ENCODE measurements around the gene GIMAP8.
"Not testable (repeated sequence)": the region's sequence is repeated elsewhere in the genome, so short reads cannot be mapped to it uniquely, and the experiment has no call there.

GIMAP8 gene

GRCh38 chr7:150468241-150468640 lies 17.8 kb downstream of the GIMAP8 start:
- DNase-seq = no peak

- no peak for DNase-seq
Observed at GRCh38 chr7:150471886-150472285, 21.5 kb downstream of the GIMAP8 start.

GRCh38 chr7:150473902-150474301 lies 23.5 kb downstream of the GIMAP8 start:
- DNase-seq = no peak

- no peak for DNase-seq
Observed at GRCh38 chr7:150476285-150476684, 25.9 kb downstream of the GIMAP8 start.

- no peak for DNase-seq
Observed at GRCh38 chr7:150476819-150477631, 26.6 kb downstream of the GIMAP8 start.

GRCh38 chr7:150479023-150479716 lies 28.7 kb downstream of the GIMAP8 start:
- no peak for DNase-seq

- peak; percentile 72 to 87 (median 81) for DNase-seq
Observed at GRCh38 chr7:150481186-150481920, 30.9 kb downstream of the GIMAP8 start.

- DNase-seq = peak; percentile 50 to 74 (median 52)
Observed at GRCh38 chr7:150481922-150482321, 31.5 kb downstream of the GIMAP8 start.

- peak; percentile 35 to 63 (median 58) for DNase-seq
Observed at GRCh38 chr7:150483514-150483913, 33.1 kb downstream of the GIMAP8 start.

GRCh38 chr7:150484071-150484470 lies 33.6 kb downstream of the GIMAP8 start:
- DNase-seq = not testable (repeated sequence)

- no peak for DNase-seq
Observed at GRCh38 chr7:150487625-150488024, 37.2 kb downstream of the GIMAP8 start.

GRCh38 chr7:150489782-150490181 lies 39.4 kb downstream of the GIMAP8 start:
- DNase-seq = peak; percentile 59 to 90 (median 87)

GRCh38 chr7:150493442-150493841 lies 43.0 kb downstream of the GIMAP8 start:
- DNase-seq = not testable (repeated sequence)

GRCh38 chr7:150502519-150502918 lies 52.1 kb downstream of the GIMAP8 start:
- no peak for DNase-seq

GRCh38 chr7:150503155-150503554 lies 52.7 kb downstream of the GIMAP8 start:
- no peak for DNase-seq

GRCh38 chr7:150503581-150503980 lies 53.2 kb downstream of the GIMAP8 start:
- no peak for DNase-seq

GRCh38 chr7:150507947-150508602 lies 57.6 kb downstream of the GIMAP8 start:
- no peak for DNase-seq

- no peak for DNase-seq
Observed at GRCh38 chr7:150511048-150511447, 60.6 kb downstream of the GIMAP8 start.

GRCh38 chr7:150513758-150514157 lies 63.3 kb downstream of the GIMAP8 start:
- DNase-seq = no peak

GRCh38 chr7:150514748-150515222 lies 64.4 kb downstream of the GIMAP8 start, which contains the start of gene GIMAP7:
GIMAP7 (plus strand) TSS chr7:150514872; CDS start chr7:150519975, 5,103 bp downstream.
- peak; percentile 15 to 25 (median 20) for DNase-seq

- peak; percentile 8 to 24 (median 10) for DNase-seq
Observed at GRCh38 chr7:150515248-150516147, 65.1 kb downstream of the GIMAP8 start.
